ENCODE results near the gene SH3TC1.

DNA sequence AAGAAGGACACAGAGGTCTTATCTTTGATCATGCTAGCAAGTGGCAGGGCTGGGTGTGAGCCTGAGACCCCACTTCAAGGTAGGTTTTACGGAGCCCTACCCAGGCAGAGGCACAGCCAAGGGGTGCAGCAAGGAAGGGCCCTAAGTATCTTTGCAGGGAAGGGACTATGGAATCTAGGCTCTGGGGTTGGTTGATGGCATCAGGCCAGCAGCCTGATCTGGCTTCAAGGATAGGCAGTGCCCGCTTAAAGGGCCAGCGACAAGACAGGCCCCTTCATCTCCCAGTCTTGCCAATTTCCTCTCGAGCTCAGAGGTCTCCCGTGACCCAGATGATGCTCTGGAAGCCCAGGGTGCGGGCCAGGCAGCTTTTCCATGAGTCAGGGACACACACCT, 46.2 kb upstream of the SH3TC1 start:
- TF ChIP-seq POLR2A (IDR thresholded peaks at IDR 0.05) (no peak), CTCF (IDR thresholded peaks at IDR 0.05 in 8 of 11, conservative IDR thresholded peaks at IDR 0.05 in 3 of 11) (no peak)
